Mesenchymal stem cell (in vitro differentiated cells and primary cell): ENCODE data around the gene POLR2M. TPM values are rescaled to one million over a fixed set of nuclear protein-coding genes. Genes with fewer than 3 reads are reported as not detected.

ENCODE experiments used
- DNase-seq: peaks from one replicate; pipeline ENCODE4 v3.0.0-alpha.2; 2013
- H2AFZ ChIP-seq: one replicate; pipeline ENCODE4 v1.6.1; 2013; ENCODE audit warnings: low read depth, mild to moderate bottlenecking, control low read depth, inconsistent platforms, low read length, moderate library complexity
- H2AK5ac ChIP-seq: 2 replicates; pipeline ENCODE4 v1.6.1; 2013; ENCODE audit warnings: low read length, moderate library complexity, mild to moderate bottlenecking, inconsistent platforms; ENCODE audit not compliant: severe bottlenecking
- H2BK120ac ChIP-seq: one replicate; pipeline ENCODE4 v1.6.1; 2013; ENCODE audit warnings: low read depth, mild to moderate bottlenecking, inconsistent platforms, low read length, moderate library complexity
- H2BK12ac ChIP-seq, 2 experiments: one replicate each; pipeline ENCODE4 v1.6.1; 2013; ENCODE audit warnings: inconsistent platforms in 2 of 2, low read length in 2 of 2, mild to moderate bottlenecking in 2 of 2, moderate library complexity in 2 of 2, control low read depth in 1 of 2
- H2BK15ac ChIP-seq: one replicate; pipeline ENCODE4 v1.6.1; 2013; ENCODE audit warnings: mild to moderate bottlenecking, low read depth, inconsistent platforms; ENCODE audit not compliant: poor library complexity, severe bottlenecking
- H2BK5ac ChIP-seq: 2 replicates; pipeline ENCODE4 v1.6.1; 2013; ENCODE audit warnings: low read depth, mild to moderate bottlenecking, low read length, control low read depth, inconsistent platforms; ENCODE audit not compliant: poor library complexity, severe bottlenecking
- H3K14ac ChIP-seq, 2 experiments: one replicate each; pipeline ENCODE4 v1.6.1; 2013; ENCODE audit warnings: inconsistent platforms in 2 of 2, low read length in 2 of 2, control low read depth in 1 of 2, mild to moderate bottlenecking in 1 of 2, moderate library complexity in 1 of 2
- H3K18ac ChIP-seq, 2 experiments: one replicate each; pipeline ENCODE4 v1.6.1; 2013; ENCODE audit warnings: inconsistent platforms in 2 of 2, low read length in 2 of 2, control low read depth in 1 of 2, low read depth in 1 of 2, mild to moderate bottlenecking in 1 of 2
- H3K23ac ChIP-seq, 2 experiments: one replicate each; pipeline ENCODE4 v1.6.1; 2013; ENCODE audit warnings: inconsistent platforms in 2 of 2, low read length in 2 of 2, mild to moderate bottlenecking in 2 of 2, moderate library complexity in 2 of 2, control low read depth in 1 of 2
- H3K27ac ChIP-seq: 2 replicates; pipeline ENCODE4 v1.5.1; 2013; ENCODE audit warnings: mild to moderate bottlenecking, moderate library complexity, low read length, control low read depth, inconsistent platforms; ENCODE audit not compliant: poor library complexity, severe bottlenecking
- H3K27me3 ChIP-seq, 2 experiments: 2 replicates each; pipeline versions ENCODE4 v1.6.1 to v1.7.0; 2013; ENCODE audit warnings: low read length in 2 of 2, mild to moderate bottlenecking in 2 of 2, moderate library complexity in 2 of 2, control low read depth in 1 of 2, inconsistent platforms in 1 of 2; ENCODE audit not compliant: control insufficient read depth in 1 of 2, insufficient read depth in 1 of 2
- H3K36me3 ChIP-seq, 2 experiments: 2 replicates each; pipeline versions ENCODE4 v1.6.1 to v1.7.0; 2013; ENCODE audit warnings: low read length in 2 of 2, control low read depth in 1 of 2, inconsistent platforms in 1 of 2, low read depth in 1 of 2, mild to moderate bottlenecking in 1 of 2; ENCODE audit not compliant: insufficient read depth in 2 of 2, control insufficient read depth in 1 of 2
- H3K4ac ChIP-seq, 2 experiments: one replicate each; pipeline ENCODE4 v1.6.1; 2013; ENCODE audit warnings: inconsistent platforms in 2 of 2, low read length in 2 of 2, mild to moderate bottlenecking in 2 of 2, moderate library complexity in 2 of 2, control low read depth in 1 of 2, low read depth in 1 of 2
- H3K4me1 ChIP-seq: 2 replicates; pipeline ENCODE4 v1.6.1; 2013; ENCODE audit warnings: low read depth, low read length, control low read depth; ENCODE audit not compliant: control insufficient read depth, insufficient read depth
- H3K4me2 ChIP-seq: 2 replicates; pipeline ENCODE4 v1.6.1; 2013; ENCODE audit warnings: low read length, mild to moderate bottlenecking, inconsistent platforms; ENCODE audit not compliant: poor library complexity, severe bottlenecking
- H3K4me3 ChIP-seq, 2 experiments: 2 replicates each; pipeline versions ENCODE4 v1.5.1 to v1.7.0; 2013; ENCODE audit warnings: low read length in 2 of 2, mild to moderate bottlenecking in 2 of 2, control low read depth in 1 of 2, low read depth in 1 of 2; ENCODE audit not compliant: insufficient read depth in 1 of 2
- H3K79me1 ChIP-seq: replicated peaks from 2 replicates; pipeline ENCODE4 v1.6.1; 2013; ENCODE audit warnings: mild to moderate bottlenecking, control low read depth, low read length, inconsistent platforms; ENCODE audit not compliant: poor library complexity, severe bottlenecking
- H3K9ac ChIP-seq: 2 replicates; pipeline ENCODE4 v1.7.0; 2013; ENCODE audit warnings: mild to moderate bottlenecking, low read length, moderate library complexity
- H3K9me3 ChIP-seq: 2 replicates; pipeline ENCODE4 v1.7.0; 2013; ENCODE audit warnings: mild to moderate bottlenecking, low read length; ENCODE audit not compliant: control insufficient read depth
- H4K8ac ChIP-seq: one replicate; pipeline ENCODE4 v1.6.1; 2013; ENCODE audit warnings: inconsistent platforms, mild to moderate bottlenecking, low read length, moderate library complexity
- H4K91ac ChIP-seq: one replicate; pipeline ENCODE4 v1.6.1; 2013; ENCODE audit warnings: mild to moderate bottlenecking, low read length, inconsistent platforms
- WGBS: methylation state at CpG from one replicate; pipeline ENCODE4 v1.1.7; 2013; ENCODE audit warnings: mixed read lengths; 5-methylcytosine and 5-hydroxymethylcytosine counted together
- polyA plus RNA-seq, 2 experiments: library from polyadenylated mRNA; stranded (reverse); fragments of 200-250 nt; gene quantifications; one replicate each; pipeline ENCODE4 v1.2.3, GENCODE V29; 2013

POLR2M gene
- 138 TPM for polyA plus RNA-seq (2013, experiment 1 of 2)
- 131 TPM for polyA plus RNA-seq (2013, experiment 2 of 2)

DNA sequence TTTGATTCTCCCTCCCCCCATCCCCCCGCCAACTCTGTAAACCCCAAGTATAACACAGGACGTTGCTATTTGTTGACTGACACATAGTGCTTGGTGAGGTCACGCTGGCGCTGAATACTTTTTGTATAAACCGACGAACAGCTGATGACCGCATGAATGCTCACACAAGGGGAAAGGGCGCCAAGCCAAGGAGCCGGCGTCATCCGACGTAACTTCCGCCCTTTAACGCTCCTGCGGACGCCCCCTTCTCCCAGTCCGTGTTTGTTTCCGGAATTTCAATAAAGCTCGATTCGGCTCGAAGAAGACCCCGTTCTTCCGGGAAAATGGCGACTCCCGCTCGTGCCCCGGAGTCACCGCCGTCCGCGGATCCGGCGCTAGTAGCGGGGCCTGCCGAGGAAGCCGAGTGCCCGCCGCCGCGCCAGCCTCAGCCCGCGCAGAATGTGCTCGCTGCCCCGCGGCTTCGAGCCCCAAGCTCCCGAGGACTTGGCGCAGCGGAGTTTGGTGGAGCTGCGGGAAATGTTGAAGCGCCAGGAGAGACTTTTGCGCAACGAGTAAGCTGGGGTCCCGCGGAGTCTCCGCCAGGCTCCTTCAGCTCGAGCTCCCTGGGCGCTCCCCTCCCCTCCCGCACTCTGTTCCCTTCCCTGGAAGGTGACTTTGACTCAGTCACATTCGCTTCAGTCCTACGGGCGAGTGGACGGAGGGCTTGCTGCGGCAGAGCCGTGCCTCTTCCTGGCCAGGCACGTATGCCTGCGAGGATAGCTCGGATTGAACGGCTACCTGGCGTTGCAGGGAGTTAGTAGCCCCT lies at the start of gene POLR2M:
POLR2M (plus strand) TSS at position 310 of the 805 bp plus-strand sequence; CDS start at position 439, 129 bp downstream.
- WGBS, result under 1% methylated on average over 70 of the region's 70 CpGs
- peak within 1 kb of the TSS; percentile 75 to 82 for H3K4ac ChIP-seq
- H3K36me3 ChIP-seq, result peaks cover 9 to 28% of the 10 kb centered on the region in 2 experiments
- peaks cover 6% of the 10 kb centered on the region for H3K4me1 ChIP-seq
- H3K79me1 ChIP-seq, result peaks cover 13% of the 10 kb centered on the region
- H2AK5ac ChIP-seq, result peak within 1 kb of the TSS; percentile 79
- peak within 1 kb of the TSS; percentile 99 for H3K9ac ChIP-seq
- peak within 1 kb of the TSS in 1 of 2 experiments; percentile 37 for H3K23ac ChIP-seq
- H3K27me3 ChIP-seq, result no peaks in the 10 kb centered on the region
- DNase-seq, result peak; percentile 99
- H3K18ac ChIP-seq, result peak within 1 kb of the TSS; percentile 70 to 99
- peak within 1 kb of the TSS; percentile 80 for H2BK5ac ChIP-seq
- H3K14ac ChIP-seq, result peak within 1 kb of the TSS; percentile 57 to 92
- peak within 1 kb of the TSS; percentile 94 for H2BK15ac ChIP-seq
- H3K4me3 ChIP-seq, result peak within 1 kb of the TSS; percentile 89 to 97
- peak within 1 kb of the TSS; percentile 98 for H4K8ac ChIP-seq
- peak within 1 kb of the TSS; percentile 97 for H3K27ac ChIP-seq
- H2AFZ ChIP-seq, result peak within 1 kb of the TSS; percentile 81
- peak within 1 kb of the TSS; percentile 89 for H2BK120ac ChIP-seq
- H4K91ac ChIP-seq, result peak within 1 kb of the TSS; percentile 96
- no peaks in the 10 kb centered on the region for H3K9me3 ChIP-seq
- H2BK12ac ChIP-seq, result peak within 1 kb of the TSS in 1 of 2 experiments; percentile 71
- H3K4me2 ChIP-seq, result peak within 1 kb of the TSS; percentile 70

DNA sequence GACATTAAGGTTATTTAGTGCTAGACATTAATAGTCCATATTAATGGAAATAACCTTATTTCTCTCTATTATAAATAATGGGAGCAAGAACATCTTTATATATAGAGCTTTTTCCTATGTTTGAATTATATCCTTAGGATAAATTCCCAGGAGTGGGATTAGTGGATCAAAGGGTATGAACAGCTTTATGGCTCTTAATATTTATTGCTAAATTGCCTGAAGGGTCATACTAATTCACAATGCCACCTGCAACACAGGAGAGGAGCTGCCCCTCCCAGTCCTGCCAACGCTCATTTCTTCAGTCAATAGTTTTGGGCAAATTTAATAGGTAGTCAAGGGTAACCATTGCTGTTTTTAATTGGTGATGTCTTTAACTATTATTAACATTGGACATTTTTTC lies 48.9 kb upstream of the POLR2M start:
- Histone ChIP-seq H3K4ac (no peak overlapping the region), H2BK120ac (no peak overlapping the region), H2BK15ac (no peak overlapping the region), H3K9ac (no peak overlapping the region), H3K4me1 (peaks cover 5% of the 10 kb centered on the region), H3K27ac (no peak overlapping the region), H3K79me1 (no peaks in the 10 kb centered on the region), H3K27me3 (no peaks in the 10 kb centered on the region), H2BK5ac (no peak overlapping the region), H2BK12ac (no peak overlapping the region), H2AK5ac (no peak overlapping the region), H2AFZ (no peak overlapping the region), H3K4me3 (no peak overlapping the region), H3K4me2 (no peak overlapping the region), H3K18ac (no peak overlapping the region), H3K14ac (no peak overlapping the region), H3K23ac (no peak overlapping the region), H3K36me3 (no peaks in the 10 kb centered on the region), H4K91ac (no peak overlapping the region), H4K8ac (no peak overlapping the region), H3K9me3 (no peaks in the 10 kb centered on the region)
- WGBS, result 78% methylated on average over 1 of the region's 1 CpG
- DNase-seq, result no peak

DNA sequence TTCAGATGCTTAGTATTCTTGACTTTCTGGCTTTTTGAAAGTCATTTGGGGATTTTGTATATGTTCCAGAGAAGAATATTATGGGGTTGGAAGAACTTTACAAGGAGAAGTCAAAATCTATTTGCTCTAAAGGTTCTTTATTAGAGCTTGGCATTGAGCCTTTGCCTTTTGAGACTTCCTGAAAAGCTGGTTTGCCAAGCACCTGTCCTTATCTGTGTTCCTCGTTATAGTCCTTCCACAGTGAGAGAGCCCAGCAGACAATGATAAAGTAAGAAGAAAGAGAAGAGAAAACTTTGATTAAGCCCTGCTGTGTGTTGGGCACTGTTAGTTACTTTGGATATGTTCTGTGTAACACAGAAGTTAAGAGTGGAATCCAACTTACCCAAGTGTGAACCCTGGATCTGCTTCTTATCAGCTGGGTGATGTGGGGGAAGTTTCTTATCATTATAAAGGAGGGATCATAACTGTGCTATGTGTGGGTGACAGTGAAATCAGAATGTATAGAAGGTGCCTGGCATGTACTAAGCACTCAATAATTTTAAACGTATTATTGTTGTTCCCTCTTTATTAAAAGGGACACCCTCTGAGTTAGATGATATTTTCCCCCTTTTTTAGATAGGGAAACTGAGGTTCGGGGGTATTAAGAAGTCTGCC lies 44.3 kb upstream of the POLR2M start:
- no peak overlapping the region for H3K9ac ChIP-seq
- H3K14ac ChIP-seq, result no peak overlapping the region
- no peak overlapping the region for H3K18ac ChIP-seq
- no peak overlapping the region for H4K8ac ChIP-seq
- no peak overlapping the region for H2BK15ac ChIP-seq
- no peaks in the 10 kb centered on the region for H3K9me3 ChIP-seq
- no peak overlapping the region for H4K91ac ChIP-seq
- H3K79me1 ChIP-seq, result no peaks in the 10 kb centered on the region
- no peak overlapping the region for H2BK5ac ChIP-seq
- H3K23ac ChIP-seq, result no peak overlapping the region
- H2BK12ac ChIP-seq, result no peak overlapping the region
- peaks cover 5% of the 10 kb centered on the region for H3K4me1 ChIP-seq
- H3K36me3 ChIP-seq, result no peaks in the 10 kb centered on the region
- no peak for DNase-seq
- no peak overlapping the region for H2AK5ac ChIP-seq
- WGBS, result 81% methylated on average over 2 of the region's 3 CpGs
- no peaks in the 10 kb centered on the region for H3K27me3 ChIP-seq
- no peak overlapping the region for H3K4me3 ChIP-seq
- no peak overlapping the region for H2BK120ac ChIP-seq
- H3K4ac ChIP-seq, result no peak overlapping the region
- H3K27ac ChIP-seq, result no peak overlapping the region
- no peak overlapping the region for H3K4me2 ChIP-seq
- H2AFZ ChIP-seq, result no peak overlapping the region

DNA sequence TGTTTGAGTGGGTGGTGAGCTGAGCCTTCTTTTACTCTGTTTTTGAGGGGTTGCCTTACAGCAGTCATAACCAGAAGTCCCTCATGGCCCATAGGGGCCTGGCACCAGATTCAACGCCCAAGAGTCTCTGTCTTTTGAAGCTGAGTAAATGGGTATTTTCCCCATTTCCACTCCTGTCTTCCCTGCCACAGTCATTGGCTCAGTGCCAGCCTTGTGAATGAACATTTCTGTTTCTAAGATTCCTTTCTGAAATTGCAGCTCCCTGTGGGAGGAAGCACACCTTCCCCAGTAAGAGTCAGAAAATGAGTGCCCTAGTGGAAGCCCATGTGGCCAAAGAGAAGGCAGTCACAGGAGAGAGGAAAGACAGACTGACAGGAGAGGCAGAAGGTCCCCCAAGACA lies 43.7 kb upstream of the POLR2M start:
- Histone ChIP-seq H3K9ac (no peak overlapping the region), H3K4ac (no peak overlapping the region), H2AFZ (no peak overlapping the region), H4K91ac (no peak overlapping the region), H3K23ac (no peak overlapping the region), H3K4me2 (no peak overlapping the region), H2BK15ac (no peak overlapping the region), H3K4me1 (peaks cover 5% of the 10 kb centered on the region), H2AK5ac (no peak overlapping the region), H2BK12ac (no peak overlapping the region), H3K9me3 (no peaks in the 10 kb centered on the region), H3K79me1 (no peaks in the 10 kb centered on the region), H3K14ac (no peak overlapping the region), H2BK120ac (no peak overlapping the region), H3K36me3 (no peaks in the 10 kb centered on the region), H3K4me3 (no peak overlapping the region), H3K18ac (no peak overlapping the region), H2BK5ac (no peak overlapping the region), H4K8ac (no peak overlapping the region), H3K27me3 (no peaks in the 10 kb centered on the region), H3K27ac (no peak overlapping the region)
- 82% methylated on average over 1 of the region's 1 CpG for WGBS
- DNase-seq, result no peak
